Skeletal muscle tissue (tissue), 4 donors: ENCODE measurements around the gene DYNLT3. TPM values are rescaled to one million over a fixed set of nuclear protein-coding genes. Genes with fewer than 3 reads are reported as not detected.

ENCODE experiments used
- H3K27ac ChIP-seq: one replicate; pipeline ENCODE4 v1.7.0; 2013; ENCODE audit warnings: mild to moderate bottlenecking, low read depth, low read length, inconsistent platforms
- H3K27me3 ChIP-seq, 3 donors: one replicate each; pipeline ENCODE4 v1.7.0; 2013; ENCODE audit warnings: low read length in 3 of 3; ENCODE audit not compliant: control insufficient read depth in 3 of 3, insufficient read depth in 3 of 3
- H3K36me3 ChIP-seq, 3 donors: one replicate each; pipeline ENCODE4 v1.7.0; 2013; ENCODE audit warnings: low read length in 3 of 3; ENCODE audit not compliant: control insufficient read depth in 3 of 3, insufficient read depth in 3 of 3
- H3K4me1 ChIP-seq, 3 donors: one replicate each; pipeline ENCODE4 v1.7.0; 2013; ENCODE audit warnings: low read length in 3 of 3, mild to moderate bottlenecking in 3 of 3; ENCODE audit not compliant: control insufficient read depth in 3 of 3, insufficient read depth in 3 of 3
- H3K4me3 ChIP-seq, 3 donors: one replicate each; pipeline ENCODE4 v1.7.0; 2013; ENCODE audit warnings: low read length in 3 of 3
- H3K9ac ChIP-seq, 3 donors: one replicate each; pipeline ENCODE4 v1.7.0; 2013; ENCODE audit warnings: low read length in 3 of 3, mild to moderate bottlenecking in 3 of 3, moderate library complexity in 2 of 3, low read depth in 1 of 3
- H3K9me3 ChIP-seq, 3 donors: one replicate each; pipeline ENCODE4 v1.7.0; 2013; ENCODE audit warnings: low read length in 3 of 3; ENCODE audit not compliant: control insufficient read depth in 3 of 3
- total RNA-seq: library from RNA; depleted of rRNA; stranded (reverse); fragments of >200 nt; gene quantifications from one replicate; pipeline ENCODE4 v1.2.3, GENCODE V29; 2014
- donor health status: Osteomylitis.

Gene DYNLT3
- total RNA-seq, 1 donor from 2014 or later = 4.7 TPM

DNA sequence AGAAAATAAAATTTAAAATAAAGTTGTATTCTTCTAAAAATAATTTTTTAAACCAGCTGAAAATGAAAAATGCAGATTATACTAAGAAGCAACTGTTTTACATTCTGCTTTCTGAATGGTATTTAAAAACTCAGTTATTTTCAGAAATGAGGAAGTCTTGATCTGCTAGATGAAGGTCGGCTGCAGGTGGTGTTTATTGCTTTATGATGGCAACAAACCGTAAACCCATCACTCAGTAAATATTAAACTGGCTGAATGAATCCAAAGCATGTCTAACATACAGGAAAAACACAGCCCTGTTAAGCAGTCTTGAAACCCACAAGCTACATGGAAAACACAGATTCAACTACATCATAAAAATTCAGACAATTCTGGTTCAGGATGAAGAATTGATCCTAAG is 29.3 kb downstream of the DYNLT3 start:
- H3K36me3 ChIP-seq = no peaks in the 10 kb centered on the region
- no peaks in the 10 kb centered on the region for H3K9me3 ChIP-seq
- H3K4me3 ChIP-seq = no peak overlapping the region
- H3K27me3 ChIP-seq = peaks cover 0 to 12% (median 0%) of the 10 kb centered on the region in 3 donors
- H3K27ac ChIP-seq = no peak overlapping the region
- H3K4me1 ChIP-seq = no peaks in the 10 kb centered on the region
- no peak overlapping the region for H3K9ac ChIP-seq

- Histone ChIP-seq H3K9me3 (no peaks in the 10 kb centered on the region), H3K4me1 (no peaks in the 10 kb centered on the region), H3K9ac (no peak overlapping the region), H3K27ac (no peak overlapping the region), H3K36me3 (no peaks in the 10 kb centered on the region), H3K27me3 (peaks cover 0 to 12% (median 0%) of the 10 kb centered on the region in 3 donors), H3K4me3 (no peak overlapping the region)
Observed at GRCh38 chrX:37817579-37817978, 29.8 kb downstream of the DYNLT3 start.

DNA sequence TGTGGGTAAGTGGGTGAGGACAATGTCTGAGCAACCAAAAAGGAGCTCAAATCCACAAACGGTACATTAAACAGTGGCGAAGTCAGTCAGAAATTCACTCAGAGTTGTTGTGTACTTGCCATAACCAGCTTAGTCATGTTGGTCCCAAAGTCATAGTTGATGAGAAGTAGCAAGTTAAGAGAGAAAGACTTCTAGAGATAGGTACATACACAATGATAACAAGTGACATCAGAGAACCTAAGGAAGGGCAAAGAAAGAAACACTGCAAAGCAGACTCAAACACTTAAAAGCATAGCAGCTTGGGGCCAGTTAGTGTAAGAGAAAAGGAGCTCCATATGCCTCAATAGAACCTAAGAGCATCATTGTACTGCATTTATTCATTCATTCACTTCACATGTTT is 30.2 kb downstream of the DYNLT3 start:
- H3K27ac ChIP-seq = no peak overlapping the region
- no peaks in the 10 kb centered on the region for H3K36me3 ChIP-seq
- H3K4me3 ChIP-seq = no peak overlapping the region
- H3K4me1 ChIP-seq = no peaks in the 10 kb centered on the region
- peaks cover 0 to 12% (median 0%) of the 10 kb centered on the region in 3 donors for H3K27me3 ChIP-seq
- H3K9me3 ChIP-seq = no peaks in the 10 kb centered on the region
- H3K9ac ChIP-seq = no peak overlapping the region

DNA sequence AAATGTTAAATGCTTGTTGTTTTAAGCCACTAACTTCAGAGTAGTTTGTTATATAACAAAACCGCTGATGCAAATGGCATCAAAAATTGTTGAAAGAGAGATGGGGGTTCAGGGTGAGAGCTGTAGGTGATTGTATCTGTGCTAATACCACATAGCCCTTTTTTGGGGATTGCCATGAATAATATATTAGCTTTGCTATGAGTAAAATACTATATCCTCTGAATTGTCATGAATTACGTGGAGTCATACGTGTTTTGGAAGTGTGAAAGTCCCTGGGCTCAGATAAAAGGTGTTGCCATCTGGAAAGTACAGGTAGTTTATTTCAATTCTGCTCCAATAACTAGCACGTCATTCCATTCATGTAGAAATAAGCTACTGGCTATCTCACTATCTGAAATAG is 30.6 kb downstream of the DYNLT3 start:
- Histone ChIP-seq H3K36me3 (no peaks in the 10 kb centered on the region), H3K4me1 (no peaks in the 10 kb centered on the region)

GRCh38 chrX:37815366-37815765 is 32.0 kb downstream of the DYNLT3 start:
- Histone ChIP-seq H3K36me3 (no peaks in the 10 kb centered on the region), H3K9ac (no peak overlapping the region), H3K4me1 (no peaks in the 10 kb centered on the region), H3K27ac (no peak overlapping the region), H3K9me3 (no peaks in the 10 kb centered on the region), H3K4me3 (no peak overlapping the region), H3K27me3 (peaks cover 0 to 13% (median 0%) of the 10 kb centered on the region in 3 donors)

More for the DNA sequence above, 30.6 kb downstream of the DYNLT3 start:
- Histone ChIP-seq H3K4me3 (no peak overlapping the region), H3K9me3 (no peaks in the 10 kb centered on the region), H3K9ac (no peak overlapping the region), H3K27me3 (peaks cover 0 to 12% (median 0%) of the 10 kb centered on the region in 3 donors), H3K27ac (no peak overlapping the region)

GRCh38 chrX:37813570-37813969 is 33.8 kb downstream of the DYNLT3 start:
- no peaks in the 10 kb centered on the region for H3K36me3 ChIP-seq
- H3K9ac ChIP-seq = no peak overlapping the region
- no peaks in the 10 kb centered on the region for H3K4me1 ChIP-seq
- H3K9me3 ChIP-seq = no peaks in the 10 kb centered on the region
- peaks cover 0 to 11% (median 0%) of the 10 kb centered on the region in 3 donors for H3K27me3 ChIP-seq
- no peak overlapping the region for H3K4me3 ChIP-seq
- H3K27ac ChIP-seq = no peak overlapping the region

DNA sequence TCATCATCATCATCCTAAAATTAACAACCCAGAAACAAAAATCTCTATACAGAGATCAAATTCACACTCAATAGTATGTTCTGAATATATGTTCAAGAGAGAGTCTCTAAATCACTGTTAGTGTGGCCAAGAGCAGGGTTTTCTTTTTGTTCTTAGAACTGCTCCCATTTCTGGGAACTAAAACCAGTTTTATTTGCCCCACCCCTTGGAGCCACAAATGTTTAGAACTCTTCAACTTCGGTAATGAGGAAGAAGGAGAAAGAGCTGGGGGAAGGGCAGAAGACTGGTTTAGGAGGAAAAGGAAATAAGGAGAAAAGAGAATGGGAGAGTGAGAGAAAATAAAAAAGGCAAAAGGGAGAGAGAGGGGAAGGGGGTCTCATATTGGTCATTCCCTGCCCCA is 35.3 kb downstream of the DYNLT3 start:
- Histone ChIP-seq H3K27ac (no peak overlapping the region), H3K27me3 (peaks cover 0 to 8% (median 0%) of the 10 kb centered on the region in 3 donors), H3K9me3 (no peaks in the 10 kb centered on the region), H3K4me3 (no peak overlapping the region), H3K9ac (no peak overlapping the region), H3K36me3 (no peaks in the 10 kb centered on the region), H3K4me1 (no peaks in the 10 kb centered on the region)

DNA sequence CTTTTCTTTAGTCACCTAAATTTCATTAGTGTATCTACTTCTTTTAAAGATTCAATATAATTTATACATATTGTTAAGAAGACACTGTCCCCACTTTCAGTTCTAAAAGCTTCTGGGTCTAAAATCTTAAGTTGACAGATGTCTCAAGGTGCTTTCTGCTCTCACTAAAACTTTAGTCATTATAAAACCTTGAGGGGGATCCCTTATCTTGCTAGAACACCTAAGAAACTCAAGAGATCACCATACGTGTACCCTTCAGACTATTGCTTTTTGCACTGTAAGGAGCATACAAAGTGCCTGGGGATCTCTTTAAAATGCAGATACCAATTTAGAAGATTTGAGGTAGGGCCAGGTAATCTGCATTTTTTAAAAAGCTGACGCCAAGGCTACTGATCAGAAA is 37.4 kb downstream of the DYNLT3 start:
- H3K27ac ChIP-seq = no peak overlapping the region
- no peaks in the 10 kb centered on the region for H3K9me3 ChIP-seq
- H3K36me3 ChIP-seq = no peaks in the 10 kb centered on the region
- H3K27me3 ChIP-seq = peaks cover 0 to 3% (median 0%) of the 10 kb centered on the region in 3 donors
- no peaks in the 10 kb centered on the region for H3K4me1 ChIP-seq
- H3K9ac ChIP-seq = no peak overlapping the region
- H3K4me3 ChIP-seq = no peak overlapping the region

GRCh38 chrX:37803057-37803456 is 44.3 kb downstream of the DYNLT3 start:
- Histone ChIP-seq H3K4me1 (no peaks in the 10 kb centered on the region), H3K27ac (no peak overlapping the region), H3K9me3 (no peaks in the 10 kb centered on the region), H3K9ac (no peak overlapping the region), H3K36me3 (no peaks in the 10 kb centered on the region), H3K27me3 (no peaks in the 10 kb centered on the region), H3K4me3 (no peak overlapping the region)

DNA sequence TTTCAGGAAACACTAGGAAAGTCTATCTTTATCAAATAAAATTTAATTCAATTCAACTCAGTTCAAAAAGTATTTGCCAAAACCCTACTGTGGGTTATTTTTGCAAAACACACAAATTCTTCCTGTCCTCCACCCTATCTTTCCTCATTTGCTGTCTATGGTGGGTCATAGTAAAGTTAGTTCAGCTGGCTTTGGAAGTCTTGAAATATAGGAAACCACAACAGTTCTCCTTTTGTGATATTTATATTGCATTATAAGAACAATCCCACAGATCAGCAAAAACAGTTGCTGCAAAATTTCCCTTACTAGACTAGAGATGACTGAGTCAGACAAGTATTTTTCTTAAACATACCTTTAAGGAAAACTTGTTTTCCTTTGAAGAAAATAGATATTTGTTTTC is 45.3 kb downstream of the DYNLT3 start:
- H3K9ac ChIP-seq = no peak overlapping the region
- no peak overlapping the region for H3K27ac ChIP-seq
- H3K4me3 ChIP-seq = no peak overlapping the region
- no peaks in the 10 kb centered on the region for H3K36me3 ChIP-seq
- no peaks in the 10 kb centered on the region for H3K9me3 ChIP-seq
- H3K27me3 ChIP-seq = no peaks in the 10 kb centered on the region
- no peaks in the 10 kb centered on the region for H3K4me1 ChIP-seq

- H3K4me3 ChIP-seq = no peak overlapping the region
- H3K9ac ChIP-seq = no peak overlapping the region
- H3K4me1 ChIP-seq = no peaks in the 10 kb centered on the region
- no peaks in the 10 kb centered on the region for H3K36me3 ChIP-seq
- H3K27me3 ChIP-seq = no peaks in the 10 kb centered on the region
- H3K27ac ChIP-seq = no peak overlapping the region
- no peaks in the 10 kb centered on the region for H3K9me3 ChIP-seq
Observed at GRCh38 chrX:37800717-37801116, 46.7 kb downstream of the DYNLT3 start.
